Endothelial cell of umbilical vein (primary cell): ENCODE data around the gene IQCH. TPM values are rescaled to one million over a fixed set of nuclear protein-coding genes. Genes with fewer than 3 reads are reported as not detected.

Experiments used
- BruUV-seq: library from RNA; stranded (reverse); fragments of 400-500 nt; replicated peaks from 2 replicates; lab custom pipeline; 2021; lab: Mats Ljungman, UMichigan
- CTCF ChIA-PET: fragments of 300-600, 350-600 bp; sonication (Branson Sonifier 250); formaldehyde crosslinking; loops from one replicate; lab custom pipeline; 2021; ENCODE audit warnings: antibody characterized with exemption, inconsistent platforms; lab: Charles Lee
- POLR2A ChIA-PET: fragments of 300-600, 350-600 bp; sonication (Branson Sonifier 250); formaldehyde crosslinking; loops from one replicate; lab custom pipeline; 2021; ENCODE audit warnings: antibody characterized with exemption, inconsistent platforms; lab: Charles Lee
- DNase-seq: peaks from one replicate; pipeline ENCODE4 v3.0.0-alpha.2; 2011; ENCODE audit warnings: low read depth, low spot score
- FAIRE-seq: peaks from 2 replicates; lab custom pipeline; 2011; peaks lifted over from hg19 to GRCh38; lab: Jason Lieb, UNC
- H2AFZ ChIP-seq: 2 replicates; pipeline ENCODE4 v1.6.0; 2012; ENCODE audit warnings: low read depth, low read length, control low read depth, inconsistent platforms
- H3K27ac ChIP-seq: 2 replicates; pipeline ENCODE4 v1.5.1; 2011; ENCODE audit warnings: low read depth, mild to moderate bottlenecking, control low read depth, low read length, moderate library complexity; ENCODE audit not compliant: insufficient read depth
- H3K27me3 ChIP-seq, 2 experiments: 2 replicates each; pipeline versions ENCODE4 v1.6.0 to v1.6.1; 2011; ENCODE audit warnings: low read length in 2 of 2, mixed read lengths in 1 of 2; ENCODE audit not compliant: control insufficient read depth in 2 of 2, insufficient read depth in 2 of 2
- H3K36me3 ChIP-seq, 2 experiments: 2 replicates in 1 of 2; 3 replicates in 1 of 2; pipeline ENCODE4 v1.5.1; 2011; ENCODE audit warnings: low read length in 2 of 2, mild to moderate bottlenecking in 1 of 2, moderate library complexity in 1 of 2; ENCODE audit not compliant: control insufficient read depth in 2 of 2, insufficient read depth in 2 of 2; ENCODE audit errors: extremely low read depth in 1 of 2
- H3K4me1 ChIP-seq: 3 replicates; pipeline ENCODE4 v1.5.1; 2011; ENCODE audit warnings: mild to moderate bottlenecking, low read length; ENCODE audit not compliant: control insufficient read depth, insufficient read depth; ENCODE audit errors: extremely low read depth
- H3K4me2 ChIP-seq: 2 replicates; pipeline ENCODE4 v1.6.1; 2011; ENCODE audit warnings: low read length, control low read depth, mixed read lengths; ENCODE audit not compliant: insufficient read depth
- H3K4me3 ChIP-seq, 3 experiments: fragments of 200-600 bp in 1 of 3; sonication (generic), shearing (Covaris generic) in 1 of 3; replicated peaks in 1 of 3; 2 replicates each; pipeline ENCODE4 v1.5.1; 2011 to 2016; ENCODE audit warnings: control low read depth in 3 of 3, low read length in 3 of 3, mild to moderate bottlenecking in 2 of 3, inconsistent platforms in 1 of 3, low read depth in 1 of 3, moderate library complexity in 1 of 3; ENCODE audit not compliant: insufficient read depth in 1 of 3
- H3K79me2 ChIP-seq: 2 replicates; pipeline ENCODE4 v1.6.0; 2012; ENCODE audit warnings: low read length, inconsistent platforms; ENCODE audit not compliant: control insufficient read depth, insufficient read depth
- H3K9ac ChIP-seq: replicated peaks from 2 replicates; pipeline ENCODE3; 2011; ENCODE audit warnings: low read length, control low read depth; ENCODE audit not compliant: insufficient read depth; ENCODE audit errors: extremely low read depth
- H3K9me1 ChIP-seq: replicated peaks from 3 replicates; pipeline ENCODE4 v1.6.0; 2011; ENCODE audit warnings: mild to moderate bottlenecking, low read length; ENCODE audit not compliant: control insufficient read depth, insufficient read depth; ENCODE audit errors: extremely low read depth
- H3K9me3 ChIP-seq: replicated peaks from 2 replicates; pipeline ENCODE4 v1.5.1; 2012; ENCODE audit warnings: low read length, inconsistent platforms; ENCODE audit not compliant: control insufficient read depth, insufficient read depth
- H4K20me1 ChIP-seq: replicated peaks from 2 replicates; pipeline ENCODE3; 2011; ENCODE audit warnings: mild to moderate bottlenecking, low read length; ENCODE audit not compliant: control insufficient read depth, insufficient read depth; ENCODE audit errors: extremely low read depth
- CTCF ChIP-seq, 2 donors: IDR thresholded peaks; 1 replicate in 1 of 2; 2 replicates in 1 of 2; pipeline ENCODE4 v1.5.1; 2011; ENCODE audit warnings: low read length in 2 of 2, mild to moderate bottlenecking in 2 of 2, moderate library complexity in 2 of 2, control low read depth in 1 of 2, inconsistent platforms in 1 of 2, low read depth in 1 of 2; ENCODE audit not compliant: insufficient read depth in 1 of 2; ENCODE audit errors: extremely low read depth in 1 of 2
- EZH2 ChIP-seq: IDR thresholded peaks from 2 replicates; pipeline ENCODE4 v1.6.1; 2012; ENCODE audit warnings: borderline replicate concordance, low read depth, mild to moderate bottlenecking, moderate library complexity, low read length, inconsistent platforms; ENCODE audit not compliant: severe bottlenecking
- FOS ChIP-seq: IDR thresholded peaks from 2 replicates; pipeline ENCODE4 v1.6.1; 2011; ENCODE audit warnings: mild to moderate bottlenecking, low read length, moderate library complexity, borderline replicate concordance; ENCODE audit not compliant: insufficient read depth
- GATA2 ChIP-seq: IDR thresholded peaks from 2 replicates; pipeline ENCODE4 v1.7.0; 2011; ENCODE audit warnings: low read depth, mild to moderate bottlenecking, moderate library complexity, mixed read lengths, low read length; ENCODE audit not compliant: insufficient read length, insufficient read depth
- JUN ChIP-seq: IDR thresholded peaks from 2 replicates; pipeline ENCODE4 v1.6.1; 2011; ENCODE audit warnings: borderline replicate concordance, low read depth; ENCODE audit not compliant: insufficient read length, insufficient read depth
- MYC ChIP-seq: IDR thresholded peaks from one replicate; pipeline ENCODE4 v1.6.1; 2011; ENCODE audit warnings: mild to moderate bottlenecking, low read depth, low read length
- POLR2A ChIP-seq: IDR thresholded peaks from 2 replicates; pipeline ENCODE4 v1.6.1; 2012; ENCODE audit warnings: low read depth, mild to moderate bottlenecking, control low read depth, low read length
- dilution Hi-C: fragments of 300-500 bp; cut with MboI; formaldehyde crosslinking; loops from one replicate; pipeline ENCODE4 v1.15.0; 2019; ENCODE audit warnings: low sequenced_read_pairs; ENCODE audit not compliant: extremely low pct_ligation_motif_present
- intact Hi-C: fragments of 100-400 bp; cut with micrococcal nuclease; formaldehyde crosslinking; loops from one replicate; pipeline ENCODE4 v1.10.0; 2022
- polyA plus RNA-seq, 4 experiments: library from polyadenylated mRNA; depleted of rRNA in 3 of 4; stranded (reverse) in 3 of 4; unstranded in 1 of 4; fragments of >200 nt; gene quantifications; 2 replicates each; pipeline versions ENCODE4 v1.2.1 to v1.2.3, GENCODE V29; 2011 to 2012; ENCODE audit warnings: missing spikeins in 1 of 4
- total RNA-seq: library from RNA; stranded (reverse); gene quantifications from 2 replicates; pipeline ENCODE4 v1.2.3, GENCODE V29; 2021

The IQCH gene
- total and polyA plus RNA-seq, 2 donors (not counting 3 experiments of a cell fraction or from before 2014, with no cell fraction given), result 0.29 to 0.51 TPM

GRCh38 chr15:67550522-67550921 is 295.9 kb downstream of the IQCH start:
- H3K9me3 ChIP-seq, result no peaks in the 10 kb centered on the region
- no peaks in the 10 kb centered on the region for H3K36me3 ChIP-seq
- no peak overlapping the region for H2AFZ ChIP-seq
- dilution Hi-C loops (no loop called here), intact Hi-C loops (no loop called here)
- no peaks in the 10 kb centered on the region for H3K4me1 ChIP-seq
- H3K27me3 ChIP-seq, result no peaks in the 10 kb centered on the region
- H3K79me2 ChIP-seq, result no peaks in the 10 kb centered on the region
- H3K9ac ChIP-seq, result no peak overlapping the region
- H3K27ac ChIP-seq, result no peak overlapping the region
- TF ChIP-seq JUN (peak; percentile 13), EZH2 (no peak)
- no peaks in the 10 kb centered on the region for H3K9me1 ChIP-seq
- no peak for DNase-seq
- no peak overlapping the region for H3K4me3 ChIP-seq
- ChIA-PET CTCF (no interaction called here), POLR2A (no interaction called here)
- BruUV-seq, result no TSS peak
- FAIRE-seq, result no peak
- no peak overlapping the region for H3K4me2 ChIP-seq
- no peaks in the 10 kb centered on the region for H4K20me1 ChIP-seq

GRCh38 chr15:67551207-67551743 is 296.7 kb downstream of the IQCH start:
- Histone ChIP-seq H4K20me1 (no peaks in the 10 kb centered on the region), H3K4me2 (no peak overlapping the region), H3K27me3 (no peaks in the 10 kb centered on the region), H3K9me3 (no peaks in the 10 kb centered on the region), H3K27ac (no peak overlapping the region), H3K4me3 (no peak overlapping the region), H3K79me2 (no peaks in the 10 kb centered on the region), H3K36me3 (no peaks in the 10 kb centered on the region), H3K4me1 (no peaks in the 10 kb centered on the region), H2AFZ (no peak overlapping the region), H3K9me1 (no peaks in the 10 kb centered on the region), H3K9ac (no peak overlapping the region)
- dilution Hi-C loops, result no loop called here
- no peak for DNase-seq
- no TSS peak for BruUV-seq
- CTCF ChIA-PET, result no interaction called here
- intact Hi-C loops, result no loop called here
- POLR2A ChIA-PET, result no interaction called here
- peak; percentile 38 for FAIRE-seq
- no peak for TF ChIP-seq POLR2A
- no peak for TF ChIP-seq CTCF (IDR thresholded peaks at IDR 0.05; ENCODE audit: extremely low read depth in 1 of 2, insufficient read depth in 1 of 2, low read depth in 1 of 2, low read length in 2 of 2)
- TF ChIP-seq FOS, result no peak
- TF ChIP-seq MYC, result no peak
- TF ChIP-seq GATA2, result no peak

Other genes starting within 250 kb of the IQCH start
- gene SMAD3, start 189.2 kb upstream of the IQCH start, total RNA-seq, result 71.7 and 88.2 TPM in 2 replicates
- 53.4 and 56.4 TPM in 2 replicates for gene SMAD3, start 189.2 kb upstream of the IQCH start, polyA plus RNA-seq
- 38.0 and 42.6 TPM in 2 replicates for gene AAGAB, start 125 bp upstream of the IQCH start, total RNA-seq
- gene AAGAB, start 125 bp upstream of the IQCH start, polyA plus RNA-seq, result 21.2 and 22.7 TPM in 2 replicates